HCT116 (cell line): ENCODE results near the gene RXRA. TPM values are rescaled to one million over a fixed set of nuclear protein-coding genes. Genes with fewer than 3 reads are reported as not detected.

Source experiments
- ATAC-seq: fragments of 200-7000 bp; cut with Tn5 transposase; 2 replicates; pipeline ENCODE4 v1.9.1; 2020; ENCODE audit warnings: mild to moderate bottlenecking, moderate library complexity
- BruUV-seq: library from RNA; stranded (reverse); fragments of 400-500 nt; replicated peaks from 2 replicates; lab custom pipeline; 2021; lab: Mats Ljungman, UMichigan
- CTCF ChIA-PET: fragments of 300-600 bp; sonication (Branson Sonifier 250); formaldehyde crosslinking; loops from one replicate; lab custom pipeline; 2021; ENCODE audit warnings: antibody characterized with exemption; lab: Charles Lee
- POLR2A ChIA-PET: fragments of 300-600, 350-600 bp; sonication (Branson Sonifier 250); formaldehyde crosslinking; loops from one replicate; lab custom pipeline; 2021; ENCODE audit warnings: antibody characterized with exemption; lab: Charles Lee
- RAD21 ChIA-PET, 2 experiments: fragments of 300-600 bp; sonication (Branson Sonifier 250); formaldehyde crosslinking; loops; one replicate each; lab custom pipeline; 2023; ENCODE audit warnings: low total read pairs in 2 of 2; ENCODE audit not compliant: uncharacterized antibody in 2 of 2, unreplicated experiment in 2 of 2, low non-redundant PET in 1 of 2; lab: Charles Lee
- DNase-seq: peaks from one replicate; pipeline ENCODE4 v3.0.0-alpha.2; 2010; ENCODE audit warnings: low read depth, low spot score
- H2AFZ ChIP-seq: fragments of 200-600 bp; shearing (Covaris generic), sonication (generic); 2 replicates; pipeline ENCODE4 v1.6.1; 2017; ENCODE audit warnings: low read depth, mixed run types, mixed read lengths, antibody characterized with exemption, low read length; ENCODE audit not compliant: poor library complexity, severe bottlenecking
- H3K27ac ChIP-seq: 2 replicates; pipeline ENCODE4 v1.5.1; 2012; ENCODE audit warnings: low read depth, low read length
- H3K27me3 ChIP-seq: fragments of 200-600 bp; sonication (generic); 2 replicates; pipeline ENCODE4 v1.6.1; 2016; ENCODE audit warnings: mixed run types, low read length, mixed read lengths; ENCODE audit not compliant: insufficient read depth
- H3K36me3 ChIP-seq, 2 experiments: fragments of 200-500 bp in 1 of 2; fragments of 200-600 bp in 1 of 2; sonication (Bioruptor generic) in 1 of 2; sonication (generic) in 1 of 2; 2 replicates each; pipeline versions ENCODE4 v1.5.1 to v1.6.1; 2014 to 2016; ENCODE audit warnings: low read length in 2 of 2, inconsistent platforms in 1 of 2, mixed read lengths in 1 of 2, mixed run types in 1 of 2; ENCODE audit not compliant: insufficient read depth in 2 of 2, control insufficient read depth in 1 of 2
- H3K4me1 ChIP-seq, 2 experiments: fragments of 200-600 bp in 1 of 2; sonication (generic) in 1 of 2; 2 replicates each; pipeline versions ENCODE4 v1.5.1 to v1.6.1; 2012 to 2017; ENCODE audit warnings: low read length in 2 of 2, inconsistent platforms in 1 of 2, mild to moderate bottlenecking in 1 of 2, mixed read lengths in 1 of 2, mixed run types in 1 of 2, moderate library complexity in 1 of 2; ENCODE audit not compliant: insufficient read depth in 2 of 2, control insufficient read depth in 1 of 2
- H3K4me2 ChIP-seq: fragments of 200-600 bp; sonication (generic); 2 replicates; pipeline ENCODE4 v1.6.1; 2017; ENCODE audit warnings: mixed run types, low read length, mixed read lengths
- H3K4me3 ChIP-seq, 2 experiments: fragments of 200-600 bp in 1 of 2; sonication (generic) in 1 of 2; replicated peaks in 1 of 2; 2 replicates each; pipeline ENCODE4 v1.5.1; 2011 to 2016; ENCODE audit warnings: low read length in 2 of 2, control low read depth in 1 of 2, low read depth in 1 of 2, mild to moderate bottlenecking in 1 of 2, mixed read lengths in 1 of 2, mixed run types in 1 of 2
- H3K79me2 ChIP-seq: fragments of 200-600 bp; sonication (generic); 2 replicates; pipeline ENCODE4 v1.6.1; 2017; ENCODE audit warnings: mild to moderate bottlenecking, mixed run types, low read length, moderate library complexity, mixed read lengths; ENCODE audit not compliant: insufficient read depth
- H3K9ac ChIP-seq: fragments of 200-600 bp; sonication (generic); 2 replicates; pipeline ENCODE4 v1.6.1; 2016; ENCODE audit warnings: low read length, mixed read lengths
- H3K9me2 ChIP-seq: fragments of 200-600 bp; sonication (generic), shearing (Covaris generic); 2 replicates; pipeline ENCODE4 v1.6.1; 2017; ENCODE audit warnings: mixed run types, mild to moderate bottlenecking, moderate library complexity; ENCODE audit not compliant: insufficient read depth
- H3K9me3 ChIP-seq, 2 experiments: fragments of 200-500 bp in 1 of 2; fragments of 200-600 bp in 1 of 2; sonication (Bioruptor generic) in 1 of 2; sonication (generic) in 1 of 2; 2 replicates each; pipeline ENCODE4 v1.6.1; 2014 to 2017; ENCODE audit warnings: low read length in 2 of 2, mixed read lengths in 2 of 2, inconsistent platforms in 1 of 2, low read depth in 1 of 2, mild to moderate bottlenecking in 1 of 2, mixed run types in 1 of 2, moderate library complexity in 1 of 2; ENCODE audit not compliant: control insufficient read depth in 1 of 2, insufficient read depth in 1 of 2
- H4K20me1 ChIP-seq: fragments of 200-600 bp; sonication (generic), shearing (Covaris generic); 2 replicates; pipeline ENCODE4 v1.6.1; 2017; ENCODE audit warnings: mixed run types, mild to moderate bottlenecking, moderate library complexity; ENCODE audit not compliant: insufficient read depth
- CBX3 ChIP-seq: IDR thresholded peaks from 2 replicates; pipeline ENCODE4 v1.6.1; 2012; ENCODE audit warnings: low read depth
- EGR1 ChIP-seq: IDR thresholded peaks from 2 replicates; pipeline ENCODE4 v1.6.1; 2012; ENCODE audit warnings: low read depth
- EZH2phosphoT487 ChIP-seq: fragments of 200-600 bp; IDR thresholded peaks from 2 replicates; pipeline ENCODE4 v1.6.1; 2018; ENCODE audit warnings: antibody characterized with exemption, borderline replicate concordance
- FOSL1 ChIP-seq: IDR thresholded peaks from 2 replicates; pipeline ENCODE4 v1.6.1; 2012; ENCODE audit warnings: low read depth
- JUND ChIP-seq: IDR thresholded peaks from 2 replicates; pipeline ENCODE4 v1.6.1; 2012
- POLR2A ChIP-seq: IDR thresholded peaks from 2 replicates; pipeline ENCODE4 v1.7.0; 2011; ENCODE audit warnings: borderline replicate concordance; ENCODE audit not compliant: insufficient read depth, insufficient read length; ENCODE audit errors: extremely low read depth
- POLR2AphosphoS5 ChIP-seq: IDR thresholded peaks from 2 replicates; pipeline ENCODE4 v1.6.1; 2011; ENCODE audit warnings: mild to moderate bottlenecking, low read depth, low read length, moderate library complexity
- RAD21 ChIP-seq: IDR thresholded peaks from 2 replicates; pipeline ENCODE4 v1.6.1; 2012; ENCODE audit warnings: low read depth, mild to moderate bottlenecking
- SIN3A ChIP-seq: IDR thresholded peaks from 2 replicates; pipeline ENCODE4 v1.6.1; 2012; ENCODE audit warnings: low read depth
- SP1 ChIP-seq: IDR thresholded peaks from 2 replicates; pipeline ENCODE4 v1.6.1; 2012; ENCODE audit warnings: low read depth
- YY1 ChIP-seq: IDR thresholded peaks from 2 replicates; pipeline ENCODE4 v1.6.1; 2011; ENCODE audit warnings: low read length, low read depth, moderate library complexity, mild to moderate bottlenecking; ENCODE audit not compliant: insufficient replicate concordance; ENCODE audit errors: extremely low read depth
- ZFX ChIP-seq: fragments of 450-650 bp; IDR thresholded peaks from 2 replicates; pipeline ENCODE4 v1.6.1; 2017
- ZNF274 ChIP-seq: fragments of 200-500 bp; sonication (Bioruptor generic); IDR thresholded peaks from 2 replicates; pipeline ENCODE4 v1.6.1; 2014; ENCODE audit warnings: mild to moderate bottlenecking, low read depth, low read length, inconsistent platforms
- intact Hi-C: fragments of 100-400 bp; cut with micrococcal nuclease; formaldehyde crosslinking; loops from 2 replicates; pipeline ENCODE4 v1.10.0; 2022
- total RNA-seq: library from RNA; stranded (reverse); gene quantifications from one replicate; pipeline ENCODE4 v1.2.1, GENCODE V29; 2021; ENCODE audit not compliant: unreplicated experiment
- TF ChIP-seq, protein P1 (sequence below): IDR thresholded peaks from 2 replicates; pipeline ENCODE4 v1.6.1; 2012
- TF ChIP-seq, protein P2 (sequence below): IDR thresholded peaks from 2 replicates; pipeline ENCODE4 v1.6.1; 2012
- TF ChIP-seq, protein P3 (sequence below): IDR thresholded peaks from 2 replicates; pipeline ENCODE4 v1.6.1; 2012; ENCODE audit warnings: low read depth
- TF ChIP-seq, protein P4 (sequence below): IDR thresholded peaks from 2 replicates; pipeline ENCODE4 v1.6.1; 2011; ENCODE audit warnings: mild to moderate bottlenecking, low read length, moderate library complexity; ENCODE audit not compliant: insufficient replicate concordance; ENCODE audit errors: extremely low read depth

The RXRA gene
- total RNA-seq, 1 experiment from 2014 or later, result 43.9 TPM

DNA sequence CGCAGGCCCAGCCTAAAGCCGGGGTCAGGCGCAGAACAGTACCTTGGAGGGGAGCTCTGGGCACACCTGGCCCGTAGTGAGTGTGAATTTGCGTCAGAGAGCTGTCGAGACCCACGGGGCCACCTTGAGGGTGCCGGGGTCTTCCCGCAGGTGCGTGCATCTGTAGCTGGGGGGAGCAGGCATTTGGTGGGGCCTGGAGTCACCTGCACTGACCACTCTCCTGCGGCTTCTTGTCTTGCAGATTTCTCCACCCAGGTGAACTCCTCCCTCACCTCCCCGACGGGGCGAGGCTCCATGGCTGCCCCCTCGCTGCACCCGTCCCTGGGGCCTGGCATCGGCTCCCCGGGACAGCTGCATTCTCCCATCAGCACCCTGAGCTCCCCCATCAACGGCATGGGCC lies 75.1 kb downstream of the RXRA start:
- ChIA-PET POLR2A (no interaction called here), CTCF (no interaction called here), RAD21 (no interaction called here)
- BruUV-seq, result no TSS peak
- Histone ChIP-seq H3K27ac (no peak overlapping the region), H3K9me2 (no peaks in the 10 kb centered on the region), H3K9ac (no peak overlapping the region), H3K36me3 (peaks cover 0 to 4% of the 10 kb centered on the region in 2 experiments; a peak in 1 of 4 replicates), H3K4me3 (no peak overlapping the region), H3K27me3 (no peaks in the 10 kb centered on the region), H3K4me1 (peaks cover 10 to 20% of the 10 kb centered on the region in 2 experiments), H4K20me1 (no peaks in the 10 kb centered on the region), H3K9me3 (peaks cover 6 to 12% of the 10 kb centered on the region in 2 experiments; a peak in 2 of 4 replicates), H2AFZ (no peak overlapping the region), H3K79me2 (peaks cover 20% of the 10 kb centered on the region; the same call in 1 of the 2 replicates), H3K4me2 (no peak overlapping the region)
- ATAC-seq (no peak), DNase-seq (no peak)
- intact Hi-C loops, result no loop called here
- TF ChIP-seq EZH2phosphoT487 (no peak), JUND (no peak), ZNF274 (no peak), YY1 (no peak), EGR1 (no peak), ZFX (no peak), SP1 (no peak), CBX3 (no peak), POLR2AphosphoS5 (no peak), FOSL1 (no peak), SIN3A (no peak), POLR2A (no peak), RAD21 (no peak)
- TF ChIP-seq, protein P1, sequence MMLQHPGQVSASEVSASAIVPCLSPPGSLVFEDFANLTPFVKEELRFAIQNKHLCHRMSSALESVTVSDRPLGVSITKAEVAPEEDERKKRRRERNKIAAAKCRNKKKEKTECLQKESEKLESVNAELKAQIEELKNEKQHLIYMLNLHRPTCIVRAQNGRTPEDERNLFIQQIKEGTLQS, result no peak
- TF ChIP-seq, protein P2, sequence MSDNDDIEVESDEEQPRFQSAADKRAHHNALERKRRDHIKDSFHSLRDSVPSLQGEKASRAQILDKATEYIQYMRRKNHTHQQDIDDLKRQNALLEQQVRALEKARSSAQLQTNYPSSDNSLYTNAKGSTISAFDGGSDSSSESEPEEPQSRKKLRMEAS, result no peak
- TF ChIP-seq, protein P3, sequence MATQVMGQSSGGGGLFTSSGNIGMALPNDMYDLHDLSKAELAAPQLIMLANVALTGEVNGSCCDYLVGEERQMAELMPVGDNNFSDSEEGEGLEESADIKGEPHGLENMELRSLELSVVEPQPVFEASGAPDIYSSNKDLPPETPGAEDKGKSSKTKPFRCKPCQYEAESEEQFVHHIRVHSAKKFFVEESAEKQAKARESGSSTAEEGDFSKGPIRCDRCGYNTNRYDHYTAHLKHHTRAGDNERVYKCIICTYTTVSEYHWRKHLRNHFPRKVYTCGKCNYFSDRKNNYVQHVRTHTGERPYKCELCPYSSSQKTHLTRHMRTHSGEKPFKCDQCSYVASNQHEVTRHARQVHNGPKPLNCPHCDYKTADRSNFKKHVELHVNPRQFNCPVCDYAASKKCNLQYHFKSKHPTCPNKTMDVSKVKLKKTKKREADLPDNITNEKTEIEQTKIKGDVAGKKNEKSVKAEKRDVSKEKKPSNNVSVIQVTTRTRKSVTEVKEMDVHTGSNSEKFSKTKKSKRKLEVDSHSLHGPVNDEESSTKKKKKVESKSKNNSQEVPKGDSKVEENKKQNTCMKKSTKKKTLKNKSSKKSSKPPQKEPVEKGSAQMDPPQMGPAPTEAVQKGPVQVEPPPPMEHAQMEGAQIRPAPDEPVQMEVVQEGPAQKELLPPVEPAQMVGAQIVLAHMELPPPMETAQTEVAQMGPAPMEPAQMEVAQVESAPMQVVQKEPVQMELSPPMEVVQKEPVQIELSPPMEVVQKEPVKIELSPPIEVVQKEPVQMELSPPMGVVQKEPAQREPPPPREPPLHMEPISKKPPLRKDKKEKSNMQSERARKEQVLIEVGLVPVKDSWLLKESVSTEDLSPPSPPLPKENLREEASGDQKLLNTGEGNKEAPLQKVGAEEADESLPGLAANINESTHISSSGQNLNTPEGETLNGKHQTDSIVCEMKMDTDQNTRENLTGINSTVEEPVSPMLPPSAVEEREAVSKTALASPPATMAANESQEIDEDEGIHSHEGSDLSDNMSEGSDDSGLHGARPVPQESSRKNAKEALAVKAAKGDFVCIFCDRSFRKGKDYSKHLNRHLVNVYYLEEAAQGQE, result no peak
- TF ChIP-seq, protein P4, sequence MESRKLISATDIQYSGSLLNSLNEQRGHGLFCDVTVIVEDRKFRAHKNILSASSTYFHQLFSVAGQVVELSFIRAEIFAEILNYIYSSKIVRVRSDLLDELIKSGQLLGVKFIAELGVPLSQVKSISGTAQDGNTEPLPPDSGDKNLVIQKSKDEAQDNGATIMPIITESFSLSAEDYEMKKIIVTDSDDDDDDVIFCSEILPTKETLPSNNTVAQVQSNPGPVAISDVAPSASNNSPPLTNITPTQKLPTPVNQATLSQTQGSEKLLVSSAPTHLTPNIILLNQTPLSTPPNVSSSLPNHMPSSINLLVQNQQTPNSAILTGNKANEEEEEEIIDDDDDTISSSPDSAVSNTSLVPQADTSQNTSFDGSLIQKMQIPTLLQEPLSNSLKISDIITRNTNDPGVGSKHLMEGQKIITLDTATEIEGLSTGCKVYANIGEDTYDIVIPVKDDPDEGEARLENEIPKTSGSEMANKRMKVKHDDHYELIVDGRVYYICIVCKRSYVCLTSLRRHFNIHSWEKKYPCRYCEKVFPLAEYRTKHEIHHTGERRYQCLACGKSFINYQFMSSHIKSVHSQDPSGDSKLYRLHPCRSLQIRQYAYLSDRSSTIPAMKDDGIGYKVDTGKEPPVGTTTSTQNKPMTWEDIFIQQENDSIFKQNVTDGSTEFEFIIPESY, result no peak
